Natural killer cell treated with Interleukin-12 subunit alpha and Interleukin-12 subunit beta and Interleukin-15 and Interleukin-18, amount 100 ng/mL, for 72 hours (primary cell): ENCODE data around the gene CDC42BPB. TPM values are rescaled to one million over a fixed set of nuclear protein-coding genes. Genes with fewer than 3 reads are reported as not detected.

Experiments
- ATAC-seq, 2 donors: fragments of 150-1000 bp; cut with Tn5 transposase in 1 of 2; sonication (Bioruptor Pico), chemical (Tn5 transposase) in 1 of 2; 2 replicates each; pipeline ENCODE4 v1.10.0; 2021
- DNase-seq: peaks from one replicate; pipeline ENCODE4 v3.0.0; 2022; ENCODE audit warnings: low spot score
- H3K27ac Mint-ChIP-seq, 2 donors: 1 replicate in 1 of 2; 2 replicates in 1 of 2; pipeline ENCODE4 v1.8.0; 2022; ENCODE audit warnings: mixed read lengths in 2 of 2, mild to moderate bottlenecking in 1 of 2, moderate library complexity in 1 of 2
- H3K27me3 Mint-ChIP-seq, 2 donors: 1 replicate in 1 of 2; 2 replicates in 1 of 2; pipeline ENCODE4 v1.8.0; 2022; ENCODE audit warnings: mixed read lengths in 2 of 2
- H3K36me3 Mint-ChIP-seq: one replicate; pipeline ENCODE4 v1.8.0; 2022; ENCODE audit warnings: mixed read lengths
- H3K4me1 Mint-ChIP-seq, 2 donors: 1 replicate in 1 of 2; 2 replicates in 1 of 2; pipeline ENCODE4 v1.8.0; 2022; ENCODE audit warnings: low read depth in 2 of 2, mixed read lengths in 2 of 2, mild to moderate bottlenecking in 1 of 2
- H3K4me3 Mint-ChIP-seq: one replicate; pipeline ENCODE4 v1.8.0; 2022; ENCODE audit warnings: mixed read lengths
- H3K9me3 Mint-ChIP-seq: 2 replicates; pipeline ENCODE4 v1.8.0; 2022; ENCODE audit warnings: mixed read lengths
- total RNA-seq, 2 donors: library from RNA; stranded (reverse); gene quantifications; one replicate each; pipeline ENCODE4 v1.2.3, GENCODE V29; 2022

CDC42BPB gene
- total RNA-seq, 2 donors from 2014 or later, result 2.2 to 3.6 TPM

GRCh38 chr14:102952276-102952675 lies 105.1 kb downstream of the CDC42BPB start:
- Mint-ChIP-seq H3K4me3 (no peak overlapping the region), H3K27ac (no peak overlapping the region), H3K36me3 (no peaks in the 10 kb centered on the region), H3K9me3 (no peaks in the 10 kb centered on the region), H3K4me1 (peaks cover 9 to 10% of the 10 kb centered on the region in 2 donors), H3K27me3 (peaks cover 0 to under 1% of the 10 kb centered on the region in 2 donors)
- no peak for ATAC-seq
- no peak for DNase-seq

DNA sequence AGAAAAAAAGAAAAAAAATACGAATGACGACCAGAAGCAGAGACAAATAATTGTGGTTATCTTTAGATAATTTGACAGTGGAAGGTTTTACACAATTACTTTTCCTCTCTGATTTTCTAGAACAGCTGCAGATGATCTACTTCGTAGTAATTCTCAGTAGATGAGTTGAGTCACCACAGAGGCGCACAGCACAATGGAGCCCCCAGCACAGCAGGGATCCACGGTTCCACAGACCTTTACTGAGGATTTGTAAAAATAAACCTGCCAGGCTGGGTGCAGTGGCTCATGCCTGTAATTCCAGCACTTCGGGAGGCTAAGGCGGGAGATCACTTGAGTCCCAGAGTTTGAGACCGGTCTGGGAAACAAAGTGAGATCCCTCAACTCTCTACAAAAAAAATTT lies 105.5 kb downstream of the CDC42BPB start:
- no peak for ATAC-seq
- no peak overlapping the region for H3K27ac Mint-ChIP-seq
- DNase-seq, result no peak
- no peaks in the 10 kb centered on the region for H3K9me3 Mint-ChIP-seq
- H3K4me1 Mint-ChIP-seq, result peaks cover 10 to 11% of the 10 kb centered on the region in 2 donors
- no peaks in the 10 kb centered on the region for H3K36me3 Mint-ChIP-seq
- no peak overlapping the region for H3K4me3 Mint-ChIP-seq
- H3K27me3 Mint-ChIP-seq, result peaks cover 0 to 2% of the 10 kb centered on the region in 2 donors

- Mint-ChIP-seq H3K27me3 (peaks cover 0 to 2% of the 10 kb centered on the region in 2 donors), H3K27ac (no peak overlapping the region), H3K36me3 (no peaks in the 10 kb centered on the region), H3K4me1 (peaks cover 10 to 11% of the 10 kb centered on the region in 2 donors), H3K4me3 (no peak overlapping the region), H3K9me3 (no peaks in the 10 kb centered on the region)
- no peak for DNase-seq
- no peak for ATAC-seq
Measured at GRCh38 chr14:102951034-102951433, 106.3 kb downstream of the CDC42BPB start.

- Mint-ChIP-seq H3K4me1 (peaks cover 10 to 11% of the 10 kb centered on the region in 2 donors), H3K36me3 (no peaks in the 10 kb centered on the region), H3K27ac (peak overlapping the region in 1 of 2 donors; percentile 12), H3K9me3 (no peaks in the 10 kb centered on the region), H3K4me3 (peak overlapping the region; percentile 74), H3K27me3 (peaks cover 0 to 2% of the 10 kb centered on the region in 2 donors)
- ATAC-seq, result no peak
- DNase-seq, result no peak
Measured at GRCh38 chr14:102949801-102950451, 107.4 kb downstream of the CDC42BPB start.

- H3K27me3 Mint-ChIP-seq, result peaks cover 0 to 2% of the 10 kb centered on the region in 2 donors
- no peaks in the 10 kb centered on the region for H3K36me3 Mint-ChIP-seq
- H3K4me1 Mint-ChIP-seq, result peaks cover 10 to 11% of the 10 kb centered on the region in 2 donors
- DNase-seq (no peak), ATAC-seq (peak; percentile 64 to 77)
- no peaks in the 10 kb centered on the region for H3K9me3 Mint-ChIP-seq
- peak overlapping the region; percentile 74 for H3K4me3 Mint-ChIP-seq
- H3K27ac Mint-ChIP-seq, result peak overlapping the region in 1 of 2 donors; percentile 12
Measured at GRCh38 chr14:102949062-102949800, 108.1 kb downstream of the CDC42BPB start.

GRCh38 chr14:102948698-102949061 lies 108.7 kb downstream of the CDC42BPB start:
- Mint-ChIP-seq H3K36me3 (no peaks in the 10 kb centered on the region), H3K27me3 (peaks cover 0 to 2% of the 10 kb centered on the region in 2 donors), H3K4me1 (peaks cover 10 to 11% of the 10 kb centered on the region in 2 donors), H3K4me3 (peak overlapping the region; percentile 74), H3K9me3 (no peaks in the 10 kb centered on the region), H3K27ac (peak overlapping the region in 1 of 2 donors; percentile 12)
- DNase-seq (no peak), ATAC-seq (peak in 1 of 2 donors; percentile 17)

- peaks cover 0 to 2% of the 10 kb centered on the region in 2 donors for H3K27me3 Mint-ChIP-seq
- no peak overlapping the region for H3K27ac Mint-ChIP-seq
- ATAC-seq, result no peak
- H3K4me1 Mint-ChIP-seq, result peaks cover 10 to 11% of the 10 kb centered on the region in 2 donors
- no peaks in the 10 kb centered on the region for H3K9me3 Mint-ChIP-seq
- no peak for DNase-seq
- no peaks in the 10 kb centered on the region for H3K36me3 Mint-ChIP-seq
- no peak overlapping the region for H3K4me3 Mint-ChIP-seq
Measured at GRCh38 chr14:102947321-102948103, 109.8 kb downstream of the CDC42BPB start.

DNA sequence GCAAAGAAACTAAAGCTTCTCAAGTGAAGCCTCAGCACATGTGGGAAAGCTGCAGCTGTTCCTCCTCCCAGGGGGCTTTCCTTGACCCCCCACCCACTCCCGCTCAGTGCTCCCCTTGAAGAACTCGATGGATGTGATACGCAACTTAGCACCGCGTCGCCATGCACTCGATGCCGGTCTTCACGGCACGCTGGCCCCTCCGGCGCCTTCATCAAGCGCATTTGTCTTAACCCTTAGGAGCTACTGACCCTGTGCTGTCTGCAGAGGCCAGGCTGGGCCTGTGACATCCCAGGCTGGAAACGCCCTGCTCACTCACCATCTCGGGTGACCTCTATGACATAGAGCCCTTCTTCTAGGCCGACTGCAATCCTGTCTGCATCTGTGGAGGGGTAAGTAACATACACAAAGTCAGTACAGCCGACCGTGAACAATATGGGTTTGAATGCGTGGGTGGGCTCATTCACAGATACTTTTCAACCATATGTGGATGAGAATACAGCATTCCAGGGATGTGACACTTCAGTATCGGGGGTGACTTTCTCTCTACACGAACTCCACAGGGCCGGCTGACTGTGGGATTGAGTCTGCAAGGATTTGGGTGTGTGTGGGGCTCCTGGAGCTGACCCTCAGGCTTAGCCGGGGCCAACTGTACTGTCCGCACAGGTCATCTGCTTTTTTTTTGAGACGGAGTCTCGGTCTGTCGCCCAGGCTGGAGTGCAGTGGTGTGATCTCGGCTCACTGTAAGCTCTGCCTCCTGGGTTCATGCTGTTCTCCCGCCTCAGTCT lies 111.8 kb downstream of the CDC42BPB start:
- Mint-ChIP-seq H3K27me3 (peaks cover 0 to 2% of the 10 kb centered on the region in 2 donors), H3K9me3 (no peaks in the 10 kb centered on the region), H3K4me3 (no peak overlapping the region), H3K27ac (no peak overlapping the region), H3K36me3 (no peaks in the 10 kb centered on the region), H3K4me1 (peaks cover 10 to 11% of the 10 kb centered on the region in 2 donors)
- DNase-seq (no peak), ATAC-seq (no peak)

- no peak overlapping the region for H3K4me3 Mint-ChIP-seq
- ATAC-seq (no peak), DNase-seq (no peak)
- no peak overlapping the region for H3K27ac Mint-ChIP-seq
- no peaks in the 10 kb centered on the region for H3K9me3 Mint-ChIP-seq
- peaks cover 0 to 2% of the 10 kb centered on the region in 2 donors for H3K27me3 Mint-ChIP-seq
- H3K36me3 Mint-ChIP-seq, result no peaks in the 10 kb centered on the region
- peaks cover 10 to 11% of the 10 kb centered on the region in 2 donors for H3K4me1 Mint-ChIP-seq
Measured at GRCh38 chr14:102944448-102945330, 112.7 kb downstream of the CDC42BPB start.

DNA sequence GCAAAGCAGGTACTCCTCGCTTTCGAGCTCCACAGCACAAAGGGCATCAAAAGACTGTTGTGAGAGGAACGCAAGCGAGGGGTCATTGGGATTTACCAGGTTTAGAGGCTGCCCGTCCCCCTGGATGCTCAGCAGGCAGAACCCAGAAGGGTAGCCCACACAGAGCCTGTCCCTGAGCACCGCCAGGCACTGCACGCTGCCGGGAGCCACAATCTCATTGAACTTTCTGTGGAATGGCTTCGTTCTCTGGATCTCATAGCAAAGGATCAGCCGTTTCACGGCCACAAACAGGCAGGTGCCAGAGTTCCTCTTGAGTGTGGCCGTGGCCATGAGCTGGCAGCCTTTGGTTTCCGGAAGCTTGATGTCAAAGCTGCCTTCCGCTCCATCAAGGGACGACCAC lies 113.4 kb downstream of the CDC42BPB start:
- Mint-ChIP-seq H3K27ac (no peak overlapping the region), H3K36me3 (no peaks in the 10 kb centered on the region), H3K4me3 (no peak overlapping the region), H3K9me3 (no peaks in the 10 kb centered on the region), H3K4me1 (peaks cover 3 to 6% of the 10 kb centered on the region in 2 donors), H3K27me3 (peaks cover 0 to 2% of the 10 kb centered on the region in 2 donors)
- ATAC-seq (no peak), DNase-seq (no peak)

- DNase-seq, result no peak
- Mint-ChIP-seq H3K36me3 (no peaks in the 10 kb centered on the region), H3K4me1 (peaks cover 0 to 2% of the 10 kb centered on the region in 2 donors), H3K27me3 (peaks cover 0 to 2% of the 10 kb centered on the region in 2 donors), H3K4me3 (no peak overlapping the region), H3K9me3 (no peaks in the 10 kb centered on the region), H3K27ac (no peak overlapping the region)
- no peak for ATAC-seq
Measured at GRCh38 chr14:102943454-102943853, 113.9 kb downstream of the CDC42BPB start.

GRCh38 chr14:102942069-102942468 lies 115.3 kb downstream of the CDC42BPB start:
- Mint-ChIP-seq H3K9me3 (no peaks in the 10 kb centered on the region), H3K36me3 (no peaks in the 10 kb centered on the region), H3K4me1 (no peaks in the 10 kb centered on the region), H3K4me3 (no peak overlapping the region), H3K27me3 (peaks cover 0 to under 1% of the 10 kb centered on the region in 2 donors), H3K27ac (no peak overlapping the region)
- ATAC-seq (no peak), DNase-seq (no peak)
